Right lobe of liver (tissue), 4 donors: Measurements from ENCODE around the gene TRIM4.

ENCODE experiments used
- POLR2A ChIP-seq: fragments of 450-650 bp; IDR thresholded peaks from one replicate; pipeline ENCODE4 v1.6.1; 2017; ENCODE audit warnings: antibody characterized with exemption, mild to moderate bottlenecking
- TF ChIP-seq, protein P1 (sequence below), 4 donors: fragments of 200-600 bp in 3 of 4; fragments of 450-650 bp in 1 of 4; IDR thresholded peaks; one replicate each; pipeline versions ENCODE4 v1.5.1 to v1.8.0; 2016 to 2022; ENCODE audit warnings: antibody characterized with exemption in 4 of 4, mild to moderate bottlenecking in 2 of 4
- donor health status: DM: no; HTN: no; CAD: no.
- donor health status: DM: no; HTN: no; CAD: no.
- donor health status: DM: no; HTN: yes; CAD: no.

DNA sequence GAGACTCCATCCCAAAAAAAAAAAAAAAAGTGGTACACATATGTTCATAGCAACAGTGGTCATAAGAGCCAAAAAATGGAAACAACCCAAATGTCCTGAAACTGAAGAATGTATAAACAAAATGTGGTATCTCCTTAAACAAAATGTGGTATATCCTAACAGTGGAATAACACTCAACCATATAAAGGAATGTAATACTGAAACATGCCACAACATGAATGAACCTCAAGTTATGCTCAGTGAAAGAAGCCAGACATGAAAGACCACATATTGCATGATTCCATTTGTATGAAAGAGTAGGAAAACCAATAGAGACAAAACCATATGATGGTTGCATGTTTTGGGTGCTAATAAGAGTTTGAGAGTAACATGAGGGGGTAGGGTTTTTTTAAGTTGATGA, 7.0 kb upstream of the TRIM4 start:
- TF ChIP-seq, protein P1, sequence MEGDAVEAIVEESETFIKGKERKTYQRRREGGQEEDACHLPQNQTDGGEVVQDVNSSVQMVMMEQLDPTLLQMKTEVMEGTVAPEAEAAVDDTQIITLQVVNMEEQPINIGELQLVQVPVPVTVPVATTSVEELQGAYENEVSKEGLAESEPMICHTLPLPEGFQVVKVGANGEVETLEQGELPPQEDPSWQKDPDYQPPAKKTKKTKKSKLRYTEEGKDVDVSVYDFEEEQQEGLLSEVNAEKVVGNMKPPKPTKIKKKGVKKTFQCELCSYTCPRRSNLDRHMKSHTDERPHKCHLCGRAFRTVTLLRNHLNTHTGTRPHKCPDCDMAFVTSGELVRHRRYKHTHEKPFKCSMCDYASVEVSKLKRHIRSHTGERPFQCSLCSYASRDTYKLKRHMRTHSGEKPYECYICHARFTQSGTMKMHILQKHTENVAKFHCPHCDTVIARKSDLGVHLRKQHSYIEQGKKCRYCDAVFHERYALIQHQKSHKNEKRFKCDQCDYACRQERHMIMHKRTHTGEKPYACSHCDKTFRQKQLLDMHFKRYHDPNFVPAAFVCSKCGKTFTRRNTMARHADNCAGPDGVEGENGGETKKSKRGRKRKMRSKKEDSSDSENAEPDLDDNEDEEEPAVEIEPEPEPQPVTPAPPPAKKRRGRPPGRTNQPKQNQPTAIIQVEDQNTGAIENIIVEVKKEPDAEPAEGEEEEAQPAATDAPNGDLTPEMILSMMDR (IDR thresholded peaks at IDR 0.05) = no peak
- no peak for TF ChIP-seq POLR2A
